HG02571 (cell line): Measurements from ENCODE around the gene SEMA5B.

Experiments used
- ATAC-seq: cut with Tn5 transposase; IDR thresholded peaks from one replicate; pipeline ENCODE4 v1.9.1; 2021; ENCODE audit warnings: mild to moderate bottlenecking, moderate library complexity; ENCODE audit not compliant: unreplicated experiment

SEMA5B gene

GRCh38 chr3:122930063-122930997 is 97.2 kb downstream of the SEMA5B start:
- no peak for ATAC-seq

DNA sequence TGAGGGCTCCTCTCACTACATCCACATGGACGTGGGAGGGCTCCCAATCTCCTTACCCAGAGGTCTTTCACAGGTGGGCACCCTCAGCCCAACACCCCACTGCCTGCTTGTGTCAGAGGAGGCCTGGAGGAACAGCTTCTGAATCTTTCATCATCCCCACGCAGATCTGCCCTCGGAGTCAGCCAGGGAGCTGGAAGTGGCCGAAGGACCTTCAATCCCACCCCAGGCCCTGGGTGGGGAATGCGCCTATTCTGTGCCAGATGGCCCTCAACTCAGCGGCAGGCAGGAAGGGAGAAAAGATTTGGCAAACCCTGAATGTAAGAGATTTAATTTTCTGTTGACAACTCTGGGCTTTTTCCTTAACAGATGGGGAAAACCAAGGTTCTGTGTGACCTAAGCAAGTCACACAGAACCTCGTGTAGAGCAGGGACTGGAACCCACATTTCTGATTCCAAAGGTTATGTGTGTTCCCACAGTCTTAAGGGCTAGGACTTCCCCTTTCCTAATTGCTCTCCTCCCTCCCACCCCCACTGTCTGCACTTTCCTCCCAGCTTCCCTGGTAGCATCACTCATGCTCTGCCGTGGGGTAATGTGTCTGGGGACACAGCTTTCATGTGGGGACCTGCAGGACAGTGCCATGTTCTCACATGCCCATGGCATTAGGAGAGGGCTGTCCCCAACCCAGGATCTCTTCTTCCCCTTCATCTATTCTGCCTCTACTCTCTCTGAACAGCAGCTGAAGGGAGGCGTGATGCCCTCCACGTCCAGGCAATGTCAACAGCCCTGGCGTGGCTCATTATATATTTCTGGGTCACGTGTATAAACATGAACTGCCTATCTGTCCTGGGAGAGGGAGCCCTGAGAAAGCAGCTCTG is 98.1 kb downstream of the SEMA5B start:
- no peak for ATAC-seq

DNA sequence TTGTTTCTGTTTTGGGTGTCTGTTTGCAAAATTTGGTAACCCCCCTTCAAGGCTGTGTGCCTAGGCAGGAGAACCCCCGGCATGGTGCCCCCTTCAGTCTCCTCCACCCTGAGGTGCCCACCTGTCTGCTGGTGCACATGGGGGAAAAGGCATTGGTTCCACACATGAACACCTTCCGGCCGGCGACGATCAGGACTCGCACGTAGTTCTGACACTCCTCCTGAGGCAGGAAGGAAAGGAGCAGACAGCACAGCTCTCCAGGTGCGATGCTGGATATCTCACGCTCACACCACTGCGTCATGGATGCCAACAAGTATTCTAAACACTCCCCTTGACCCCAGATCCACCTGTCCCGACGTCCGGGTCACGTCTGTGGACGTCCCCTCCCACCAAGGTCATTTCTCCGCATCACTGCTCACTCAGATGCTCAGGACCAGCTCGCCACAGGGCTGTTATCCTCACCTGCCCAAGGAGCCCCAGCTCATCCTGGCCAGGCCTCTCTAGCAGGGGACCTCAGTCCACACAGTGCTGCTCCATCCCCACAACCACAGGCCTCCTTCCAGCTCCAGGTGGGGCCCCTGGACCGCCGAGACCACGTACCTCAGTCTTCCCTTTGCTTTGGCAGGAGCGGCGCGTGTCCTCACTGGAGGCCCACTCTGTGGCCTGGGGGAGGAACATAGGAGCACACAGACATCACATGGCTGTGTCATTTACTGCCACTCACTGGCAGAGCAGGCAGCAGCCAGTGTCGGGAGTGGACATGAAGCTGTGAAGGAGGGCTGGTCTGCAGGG is 99.0 kb downstream of the SEMA5B start:
- no peak for ATAC-seq

DNA sequence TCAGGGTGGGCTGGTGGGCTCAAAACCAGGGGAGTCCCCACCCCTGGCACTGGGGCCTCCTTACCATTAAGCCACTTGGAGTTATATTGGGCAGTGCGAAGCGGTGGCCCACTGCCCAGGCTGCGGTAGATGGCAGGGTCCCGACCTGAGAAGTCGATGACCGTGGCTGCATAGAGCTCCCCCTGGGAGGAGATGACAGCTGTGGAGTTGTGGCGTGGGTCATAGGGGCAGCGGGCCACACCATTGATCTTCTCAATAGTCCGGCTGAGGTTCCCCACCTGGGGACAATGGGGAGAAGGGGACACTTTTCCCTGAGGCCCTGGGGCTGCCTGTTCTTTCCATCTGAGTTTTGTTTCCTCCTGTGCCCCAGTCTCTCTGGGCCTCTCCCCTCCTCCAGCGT is 99.8 kb downstream of the SEMA5B start:
- no peak for ATAC-seq

DNA sequence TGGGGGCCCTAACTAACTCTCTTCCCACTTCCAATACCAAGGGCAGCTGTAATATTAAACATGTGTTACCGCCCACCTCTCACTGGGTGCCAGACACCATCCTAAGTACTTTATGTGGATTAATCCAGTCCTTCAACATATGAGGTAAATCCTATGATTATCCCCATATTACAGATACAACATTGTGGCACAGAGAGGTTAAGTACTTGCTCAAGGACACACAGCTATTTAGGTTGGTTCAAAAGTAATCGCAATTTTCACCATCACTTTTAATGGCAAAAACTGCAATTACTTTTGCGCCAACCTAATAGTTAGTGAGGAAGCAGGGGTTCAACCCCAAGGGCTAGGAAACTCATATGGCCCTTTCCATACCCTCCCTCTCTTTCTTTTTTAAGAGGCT is 100.8 kb downstream of the SEMA5B start:
- no peak for ATAC-seq

DNA sequence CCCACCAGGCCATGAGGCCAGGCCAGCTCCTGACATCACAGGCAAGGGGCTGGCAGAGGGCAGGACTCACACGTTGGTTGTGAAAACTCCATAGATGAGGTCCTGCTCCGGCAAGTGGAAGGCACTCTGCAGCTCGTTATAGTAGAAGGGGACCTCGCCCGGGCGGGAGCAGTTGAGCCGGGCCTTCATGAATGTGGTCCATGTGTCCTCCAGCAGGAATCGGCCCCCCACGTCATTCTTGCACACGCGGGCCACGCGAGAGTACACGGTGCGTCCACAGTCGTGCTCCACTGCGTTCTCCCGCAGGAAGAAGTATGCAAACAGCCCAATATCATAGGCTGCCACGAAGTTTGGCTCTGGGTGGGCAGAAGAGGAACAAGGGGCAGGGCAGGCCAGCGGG is 101.2 kb downstream of the SEMA5B start:
- no peak for ATAC-seq

GRCh38 chr3:122925756-122926155 is 101.8 kb downstream of the SEMA5B start:
- no peak for ATAC-seq

DNA sequence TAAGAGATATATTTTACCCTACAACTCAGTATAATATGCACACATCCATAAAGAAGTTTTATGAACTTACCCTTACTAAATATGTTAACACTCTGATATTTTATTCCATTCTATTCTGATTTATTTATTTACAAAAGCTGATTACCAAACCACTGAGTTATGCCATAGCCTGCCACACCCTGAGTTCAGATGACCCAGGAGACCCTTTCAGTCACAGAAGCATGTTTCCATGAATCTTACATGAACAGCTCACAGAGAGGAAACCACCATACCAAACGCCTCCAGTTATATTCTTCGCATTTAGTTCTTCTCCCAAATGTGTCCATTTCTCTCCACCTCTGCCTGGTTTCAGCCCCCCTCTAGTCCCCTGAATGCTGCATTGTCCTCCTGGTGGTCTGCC is 103.5 kb downstream of the SEMA5B start:
- no peak for ATAC-seq

DNA sequence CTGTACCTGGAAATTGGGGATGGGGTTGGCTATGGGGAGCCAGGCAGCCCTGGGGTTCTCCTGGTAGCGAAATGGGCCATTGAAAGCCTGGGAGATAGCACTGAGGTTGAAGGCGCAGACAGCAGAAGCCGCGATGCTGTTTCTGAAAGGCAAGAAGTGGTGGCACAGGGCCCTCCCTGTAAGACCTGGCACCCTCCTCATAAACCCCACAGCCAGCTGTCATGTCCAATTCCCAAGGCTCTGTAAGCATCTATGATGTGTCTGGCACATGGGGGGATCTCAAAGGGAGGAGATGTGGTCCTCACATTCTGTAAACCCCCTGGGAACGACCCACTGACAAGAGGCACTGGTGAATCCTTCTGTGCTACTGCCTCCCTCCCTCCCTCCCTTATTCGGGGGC is 104.0 kb downstream of the SEMA5B start:
- no peak for ATAC-seq

- ATAC-seq, result no peak
Measured at GRCh38 chr3:122921791-122922651, 105.5 kb downstream of the SEMA5B start.

GRCh38 chr3:122920986-122921385 is 106.6 kb downstream of the SEMA5B start:
- no peak for ATAC-seq

GRCh38 chr3:122919291-122919610 is 108.3 kb downstream of the SEMA5B start:
- no peak for ATAC-seq

GRCh38 chr3:122918576-122919290 is 108.8 kb downstream of the SEMA5B start:
- no peak for ATAC-seq

DNA sequence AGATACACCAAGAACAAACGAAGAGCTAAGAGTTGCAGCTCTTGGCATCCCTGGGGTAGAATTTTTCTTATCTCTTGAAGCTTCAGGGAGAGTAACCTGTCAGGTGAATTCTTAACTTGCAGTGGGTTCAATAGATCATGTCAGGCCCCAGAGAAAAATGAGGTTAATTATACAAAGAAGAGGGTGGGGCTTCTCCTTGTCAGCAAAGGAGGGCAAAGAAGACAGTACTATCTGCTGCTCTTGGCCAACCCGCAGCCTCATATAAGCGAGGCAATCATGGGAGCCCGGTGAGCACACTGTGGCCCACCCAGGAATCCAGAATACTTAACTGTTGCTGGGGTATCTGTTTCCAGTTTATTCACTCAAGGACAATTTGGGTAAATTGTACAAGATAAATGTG is 110.2 kb downstream of the SEMA5B start:
- ATAC-seq, result no peak

- ATAC-seq, result no peak
Measured at GRCh38 chr3:122916580-122916979, 111.0 kb downstream of the SEMA5B start.

DNA sequence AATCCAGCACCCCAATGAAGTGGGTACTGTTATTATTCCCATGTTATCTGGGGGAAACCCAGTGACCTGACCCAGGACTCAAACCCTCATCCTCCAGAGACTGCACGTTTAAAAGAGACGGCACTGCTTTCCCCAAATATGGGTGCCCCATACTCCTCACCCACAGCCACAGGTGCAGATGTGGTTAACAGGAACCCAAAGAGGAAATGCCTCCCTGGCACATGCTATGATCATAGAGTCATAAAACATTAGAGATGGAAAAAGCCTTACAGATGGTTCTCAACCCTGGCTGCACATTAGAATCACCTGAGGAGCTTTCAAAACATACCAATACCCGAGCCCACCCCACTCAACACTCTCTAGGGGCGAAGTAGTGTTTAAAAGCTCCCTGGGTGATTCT is 111.5 kb downstream of the SEMA5B start:
- ATAC-seq, result no peak

DNA sequence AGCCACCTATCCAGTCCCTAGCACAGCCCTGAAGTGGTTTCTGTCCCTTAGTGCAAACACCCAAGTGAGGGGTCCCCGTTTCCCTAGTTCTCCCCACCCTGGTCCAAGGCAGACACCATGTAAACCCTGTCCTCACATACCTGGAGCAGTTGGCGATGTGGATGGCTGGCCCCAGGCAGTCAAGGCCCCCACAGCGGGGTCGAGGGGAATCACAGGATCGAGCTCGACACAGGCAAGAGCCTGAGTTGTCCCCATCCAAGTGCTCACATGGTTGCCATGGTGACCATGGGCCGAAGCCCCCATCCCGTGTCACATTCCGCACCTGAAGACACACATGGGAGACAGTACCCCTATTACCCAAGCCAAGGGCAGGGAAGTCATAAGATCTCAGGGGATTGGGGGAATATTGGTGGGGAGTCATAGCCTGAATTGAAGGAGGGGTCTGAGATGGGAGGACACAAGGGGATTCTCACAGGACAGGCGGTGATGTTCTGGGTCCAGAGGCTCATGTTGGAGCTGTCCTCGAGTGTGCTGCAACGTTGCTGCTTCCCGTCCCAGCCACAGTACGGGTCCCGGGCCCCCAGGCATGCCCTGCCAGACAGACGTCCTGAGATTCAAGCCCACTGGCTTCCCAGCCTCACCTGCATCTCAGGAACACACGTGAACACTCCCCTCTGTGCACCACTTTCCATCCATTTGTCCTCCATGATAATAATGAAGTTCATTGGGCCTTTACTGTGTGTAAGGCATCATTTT is 112.1 kb downstream of the SEMA5B start:
- ATAC-seq, result no peak

DNA sequence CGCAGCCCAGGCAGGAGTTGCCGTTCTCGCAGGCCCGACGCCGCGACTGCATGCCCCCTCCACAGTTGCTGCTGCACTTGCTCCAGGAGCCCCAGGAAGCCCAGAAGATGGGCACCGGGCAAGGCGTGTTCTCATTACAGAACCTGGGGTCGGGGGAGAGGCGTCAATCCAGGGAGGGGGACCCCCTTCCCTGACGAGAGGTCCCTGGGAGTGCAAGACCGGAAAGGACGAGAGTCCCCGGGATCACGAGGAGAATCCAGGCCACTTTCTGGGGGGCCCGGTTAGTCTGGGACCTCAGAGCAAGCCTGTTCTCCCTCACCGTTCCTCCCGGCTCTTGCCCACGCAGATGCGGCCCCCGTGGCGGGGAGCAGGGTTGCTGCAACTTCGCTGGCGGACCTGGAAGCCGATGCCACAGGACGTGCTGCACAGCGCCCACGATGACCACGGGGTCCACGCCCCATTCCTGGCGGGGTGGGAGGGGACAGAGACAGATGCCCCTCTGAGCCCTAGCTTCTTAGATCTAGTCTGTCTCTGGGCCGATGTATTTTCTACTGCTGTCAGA is 113.9 kb downstream of the SEMA5B start:
- ATAC-seq, result no peak
